Uterus (tissue), 4 donors: ENCODE measurements around the gene CD200R1L. TPM values are rescaled to one million over a fixed set of nuclear protein-coding genes. Genes with fewer than 3 reads are reported as not detected.

ENCODE experiments used
- DNase-seq, 2 donors: peaks; one replicate each; pipeline ENCODE4 v3.0.0-alpha.2; 2019 to 2020
- H3K27ac ChIP-seq, 2 donors: fragments of 200-600 bp; sonication (generic); 1 replicate in 1 of 2; 2 replicates in 1 of 2; pipeline ENCODE4 v1.5.1; 2016 to 2018
- H3K27me3 ChIP-seq, 2 donors: fragments of 200-600 bp; sonication (generic); one replicate each; pipeline ENCODE4 v1.5.1; 2018 to 2019; ENCODE audit warnings: control low read depth in 1 of 2
- H3K36me3 ChIP-seq, 2 donors: fragments of 200-600 bp; sonication (generic); one replicate each; pipeline ENCODE4 v1.5.1; 2019; ENCODE audit warnings: control low read depth in 1 of 2
- H3K4me1 ChIP-seq, 2 donors: fragments of 200-600 bp; sonication (generic); one replicate each; pipeline ENCODE4 v1.5.1; 2018 to 2019; ENCODE audit warnings: control low read depth in 1 of 2
- H3K4me3 ChIP-seq, 2 donors: fragments of 200-600 bp; sonication (generic); 1 replicate in 1 of 2; 2 replicates in 1 of 2; pipeline ENCODE4 v1.5.1; 2018 to 2019; ENCODE audit warnings: mild to moderate bottlenecking in 1 of 2
- H3K9me3 ChIP-seq, 2 donors: fragments of 200-600 bp; sonication (generic); one replicate each; pipeline ENCODE4 v1.5.1; 2019; ENCODE audit warnings: control low read depth in 1 of 2
- CTCF ChIP-seq, 4 experiments: fragments of 200-600 bp in 2 of 4; fragments of 450-650 bp in 2 of 4; sonication (generic) in 2 of 4; IDR thresholded peaks; one replicate each; pipeline ENCODE4 v1.5.1; 2016 to 2019; ENCODE audit warnings: antibody characterized with exemption in 4 of 4, mild to moderate bottlenecking in 2 of 4, moderate library complexity in 1 of 4
- POLR2A ChIP-seq, 2 donors: fragments of 450-650 bp; IDR thresholded peaks; one replicate each; pipeline ENCODE4 v1.6.1; 2016; ENCODE audit warnings: antibody characterized with exemption in 2 of 2, mild to moderate bottlenecking in 1 of 2, moderate library complexity in 1 of 2
- intact Hi-C: fragments of 100-400 bp; cut with DNase I; formaldehyde crosslinking; loops from one replicate; pipeline ENCODE4 v1.15.1; 2023; ENCODE audit warnings: low total_unique reads
- total RNA-seq, 4 donors: library from RNA; depleted of rRNA in 3 of 4; stranded (reverse); fragments of >200 nt in 3 of 4; gene quantifications; one replicate each; pipeline versions ENCODE4 v1.1.0 to v1.2.4, GENCODE V29; 2014 to 2023
- donor health status: DM: yes; HTN: yes; CAD: no.

Gene CD200R1L
- total RNA-seq, 4 donors from 2014 or later: not detected

GRCh38 chr3:112805126-112805525 lies 41.5 kb downstream of the CD200R1L start:
- intact Hi-C loops: no loop called here
- no peaks in the 10 kb centered on the region for H3K27me3 ChIP-seq
- no peak for DNase-seq
- no peaks in the 10 kb centered on the region for H3K9me3 ChIP-seq
- H3K36me3 ChIP-seq: no peaks in the 10 kb centered on the region
- H3K4me1 ChIP-seq: peaks cover 0 to 8% of the 10 kb centered on the region in 2 donors
- no peak overlapping the region for H3K4me3 ChIP-seq
- no peak overlapping the region for H3K27ac ChIP-seq
- TF ChIP-seq CTCF (IDR thresholded peaks at IDR 0.05) (no peak), POLR2A (IDR thresholded peaks at IDR 0.05) (no peak)

- Histone ChIP-seq H3K27ac (no peak overlapping the region), H3K4me1 (peaks cover 0 to 8% of the 10 kb centered on the region in 2 donors), H3K27me3 (no peaks in the 10 kb centered on the region), H3K36me3 (no peaks in the 10 kb centered on the region), H3K9me3 (no peaks in the 10 kb centered on the region), H3K4me3 (no peak overlapping the region)
- no peak for DNase-seq
- TF ChIP-seq CTCF (IDR thresholded peaks at IDR 0.05): no peak
- no peak for TF ChIP-seq POLR2A (IDR thresholded peaks at IDR 0.05)
- intact Hi-C loops: no loop called here
These were observed 42.6 kb downstream of the CD200R1L start for GRCh38 chr3:112804021-112804420.

GRCh38 chr3:112803467-112803866 lies 43.2 kb downstream of the CD200R1L start:
- Histone ChIP-seq H3K27ac (no peak overlapping the region), H3K36me3 (no peaks in the 10 kb centered on the region), H3K27me3 (no peaks in the 10 kb centered on the region), H3K4me3 (no peak overlapping the region), H3K4me1 (peaks cover 0 to 8% of the 10 kb centered on the region in 2 donors), H3K9me3 (no peaks in the 10 kb centered on the region)
- intact Hi-C loops: no loop called here
- TF ChIP-seq POLR2A (IDR thresholded peaks at IDR 0.05) (no peak), CTCF (IDR thresholded peaks at IDR 0.05) (no peak)
- DNase-seq: no peak

- Histone ChIP-seq H3K36me3 (no peaks in the 10 kb centered on the region), H3K9me3 (no peaks in the 10 kb centered on the region), H3K27ac (no peak overlapping the region), H3K4me3 (no peak overlapping the region), H3K27me3 (no peaks in the 10 kb centered on the region), H3K4me1 (peaks cover 0 to 4% of the 10 kb centered on the region in 2 donors)
- TF ChIP-seq CTCF (IDR thresholded peaks at IDR 0.05) (no peak), POLR2A (IDR thresholded peaks at IDR 0.05) (no peak)
- DNase-seq: no peak
- intact Hi-C loops: no loop called here
These were observed 44.3 kb downstream of the CD200R1L start for GRCh38 chr3:112802338-112802737.

GRCh38 chr3:112799946-112800345 lies 46.7 kb downstream of the CD200R1L start:
- DNase-seq: no peak
- no peak overlapping the region for H3K4me3 ChIP-seq
- no peak for TF ChIP-seq POLR2A (IDR thresholded peaks at IDR 0.05)
- TF ChIP-seq CTCF (IDR thresholded peaks at IDR 0.05): no peak
- peak overlapping the region in 1 of 2 donors; percentile 25 for H3K27ac ChIP-seq
- intact Hi-C loops: no loop called here
- H3K4me1 ChIP-seq: no peaks in the 10 kb centered on the region
- no peaks in the 10 kb centered on the region for H3K36me3 ChIP-seq
- H3K9me3 ChIP-seq: no peaks in the 10 kb centered on the region
- H3K27me3 ChIP-seq: no peaks in the 10 kb centered on the region
